Fibroblast of villous mesenchyme (primary cell): Measurements from ENCODE around the gene ADD2. TPM values are rescaled to one million over a fixed set of nuclear protein-coding genes. Genes with fewer than 3 reads are reported as not detected.
"Not testable (repeated sequence)": the region's sequence is repeated elsewhere in the genome, so short reads cannot be mapped to it uniquely, and the experiment has no call there.

ENCODE experiments used
- DNase-seq: peaks from one replicate; pipeline ENCODE4 v3.0.0-alpha.2; 2010; ENCODE audit warnings: low read depth
- H3K4me3 ChIP-seq: 2 replicates; pipeline ENCODE4 v1.5.1; 2011; ENCODE audit warnings: low read depth, mild to moderate bottlenecking, low read length
- CTCF ChIP-seq: IDR thresholded peaks from 2 replicates; pipeline ENCODE4 v1.5.1; 2012; ENCODE audit warnings: low read depth, mild to moderate bottlenecking, low read length; ENCODE audit not compliant: insufficient read depth
- total RNA-seq: library from RNA; depleted of rRNA; stranded (reverse); fragments of >200 nt; gene quantifications from 2 replicates; pipeline ENCODE4 v1.2.3, GENCODE V29; 2012

The ADD2 gene
- total RNA-seq, 1 donor, result not detected

- H3K4me3 ChIP-seq, result no peak overlapping the region
- TF ChIP-seq CTCF, result no peak
- no peak for DNase-seq
These were observed 22.6 kb downstream of the ADD2 start for GRCh38 chr2:70745276-70745825.

DNA sequence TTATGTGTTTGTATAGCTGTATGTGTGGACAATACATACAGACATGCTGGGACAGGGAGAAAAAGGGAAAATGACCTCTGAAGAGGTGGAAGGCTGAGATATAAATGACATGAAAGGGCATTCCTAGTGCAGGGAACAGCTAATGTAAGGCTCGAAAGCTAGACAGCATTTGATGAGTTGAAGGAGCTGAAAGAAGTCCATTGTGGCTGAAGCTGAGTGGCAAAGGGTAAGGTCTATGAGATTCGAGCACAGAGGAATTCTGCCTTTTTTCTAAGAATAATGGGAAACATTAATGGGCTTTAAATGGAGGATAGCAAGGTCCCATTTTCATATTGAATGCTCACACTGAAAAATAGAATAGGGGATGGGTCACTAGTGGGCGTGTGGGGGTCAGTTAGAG is 23.6 kb downstream of the ADD2 start:
- TF ChIP-seq CTCF, result no peak
- no peak for DNase-seq
- H3K4me3 ChIP-seq, result no peak overlapping the region

- TF ChIP-seq CTCF, result no peak
- H3K4me3 ChIP-seq, result no peak overlapping the region
- DNase-seq, result no peak
These were observed 24.3 kb downstream of the ADD2 start for GRCh38 chr2:70743677-70744076.

GRCh38 chr2:70743068-70743467 is 24.9 kb downstream of the ADD2 start:
- no peak overlapping the region for H3K4me3 ChIP-seq
- DNase-seq, result no peak
- no peak for TF ChIP-seq CTCF

DNA sequence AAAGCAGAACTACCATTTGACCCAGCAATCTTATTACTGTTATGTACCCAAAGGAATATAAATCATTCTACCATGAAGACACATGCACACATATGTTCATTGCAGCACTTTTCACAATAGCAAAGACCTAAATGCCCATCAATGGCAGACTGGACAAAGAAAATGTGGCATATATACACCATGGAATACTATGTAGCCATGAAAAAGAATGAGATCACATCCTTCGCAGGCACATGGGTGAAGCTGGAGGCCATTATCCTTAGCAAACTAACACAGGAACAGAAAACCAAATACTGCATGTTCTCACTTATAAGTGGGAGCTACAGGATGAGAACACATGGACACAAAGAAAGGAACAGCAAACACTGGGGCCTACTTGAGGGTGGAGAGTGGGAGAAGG is 28.5 kb downstream of the ADD2 start:
- not testable (repeated sequence) for DNase-seq, H3K4me3 ChIP-seq

GRCh38 chr2:70738159-70738558 is 29.8 kb downstream of the ADD2 start:
- TF ChIP-seq CTCF, result no peak
- no peak overlapping the region for H3K4me3 ChIP-seq
- no peak for DNase-seq

- no peak for DNase-seq
- H3K4me3 ChIP-seq, result no peak overlapping the region
- TF ChIP-seq CTCF, result no peak
These were observed 32.9 kb downstream of the ADD2 start for GRCh38 chr2:70735071-70735470.
